ENCODE results near the gene SLC35B2.

SLC35B2 gene

DNA sequence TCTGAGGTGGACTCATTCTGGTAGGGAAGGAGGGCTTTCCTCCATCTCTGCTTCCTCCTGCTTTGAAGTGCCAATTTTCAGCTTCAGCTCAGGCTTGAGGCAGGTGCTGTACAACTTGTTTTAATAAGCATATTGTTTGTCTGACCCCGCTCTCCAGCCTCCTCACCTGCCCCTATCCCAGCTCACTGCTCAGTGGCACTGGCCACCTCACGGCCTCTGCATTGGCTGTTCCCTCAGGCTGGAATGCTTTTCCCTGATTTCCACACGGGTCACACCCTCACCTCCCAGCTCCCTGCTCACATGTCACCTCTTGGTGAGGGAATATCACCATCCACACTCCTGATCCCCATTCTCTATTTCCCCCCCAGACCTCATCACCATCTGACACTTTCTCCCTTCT, 41.5 kb upstream of the SLC35B2 start:
- TF ChIP-seq, protein P1, sequence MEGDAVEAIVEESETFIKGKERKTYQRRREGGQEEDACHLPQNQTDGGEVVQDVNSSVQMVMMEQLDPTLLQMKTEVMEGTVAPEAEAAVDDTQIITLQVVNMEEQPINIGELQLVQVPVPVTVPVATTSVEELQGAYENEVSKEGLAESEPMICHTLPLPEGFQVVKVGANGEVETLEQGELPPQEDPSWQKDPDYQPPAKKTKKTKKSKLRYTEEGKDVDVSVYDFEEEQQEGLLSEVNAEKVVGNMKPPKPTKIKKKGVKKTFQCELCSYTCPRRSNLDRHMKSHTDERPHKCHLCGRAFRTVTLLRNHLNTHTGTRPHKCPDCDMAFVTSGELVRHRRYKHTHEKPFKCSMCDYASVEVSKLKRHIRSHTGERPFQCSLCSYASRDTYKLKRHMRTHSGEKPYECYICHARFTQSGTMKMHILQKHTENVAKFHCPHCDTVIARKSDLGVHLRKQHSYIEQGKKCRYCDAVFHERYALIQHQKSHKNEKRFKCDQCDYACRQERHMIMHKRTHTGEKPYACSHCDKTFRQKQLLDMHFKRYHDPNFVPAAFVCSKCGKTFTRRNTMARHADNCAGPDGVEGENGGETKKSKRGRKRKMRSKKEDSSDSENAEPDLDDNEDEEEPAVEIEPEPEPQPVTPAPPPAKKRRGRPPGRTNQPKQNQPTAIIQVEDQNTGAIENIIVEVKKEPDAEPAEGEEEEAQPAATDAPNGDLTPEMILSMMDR (IDR thresholded peaks at IDR 0.05) = no peak
- H3K9me3 ChIP-seq (ENCODE audit: control insufficient read depth, low read length) = no peaks in the 10 kb centered on the region

GRCh38 chr6:44298055-44298803, 40.9 kb upstream of the SLC35B2 start:
- Histone ChIP-seq H3K79me2 (no peaks in the 10 kb centered on the region), H3K4me3 (ENCODE audit: low read depth, low read length) (peak overlapping the region; percentile 48), H3K27me3 (ENCODE audit: control insufficient read depth, insufficient read depth, low read length) (no peaks in the 10 kb centered on the region), H3K36me3 (ENCODE audit: control insufficient read depth, insufficient read depth, low read length) (no peaks in the 10 kb centered on the region), H3K4me1 (no peaks in the 10 kb centered on the region), H2AFZ (peak overlapping the region; percentile 83), H3K9me3 (ENCODE audit: control insufficient read depth, low read length) (no peaks in the 10 kb centered on the region), H3K9ac (no peak overlapping the region), H3K27ac (no peak overlapping the region), H3K4me2 (ENCODE audit: low read length) (peak overlapping the region; percentile 64)
- TF ChIP-seq, protein P1 (IDR thresholded peaks at IDR 0.05) = no peak

More for the DNA sequence above, 41.5 kb upstream of the SLC35B2 start:
- Histone ChIP-seq H3K36me3 (ENCODE audit: control insufficient read depth, insufficient read depth, low read length) (no peaks in the 10 kb centered on the region), H2AFZ (no peak overlapping the region), H3K27ac (no peak overlapping the region), H3K9ac (no peak overlapping the region), H3K4me3 (ENCODE audit: low read depth, low read length) (no peak overlapping the region), H3K27me3 (ENCODE audit: control insufficient read depth, insufficient read depth, low read length) (no peaks in the 10 kb centered on the region), H3K4me1 (no peaks in the 10 kb centered on the region), H3K79me2 (no peaks in the 10 kb centered on the region), H3K4me2 (ENCODE audit: low read length) (no peak overlapping the region)

DNA sequence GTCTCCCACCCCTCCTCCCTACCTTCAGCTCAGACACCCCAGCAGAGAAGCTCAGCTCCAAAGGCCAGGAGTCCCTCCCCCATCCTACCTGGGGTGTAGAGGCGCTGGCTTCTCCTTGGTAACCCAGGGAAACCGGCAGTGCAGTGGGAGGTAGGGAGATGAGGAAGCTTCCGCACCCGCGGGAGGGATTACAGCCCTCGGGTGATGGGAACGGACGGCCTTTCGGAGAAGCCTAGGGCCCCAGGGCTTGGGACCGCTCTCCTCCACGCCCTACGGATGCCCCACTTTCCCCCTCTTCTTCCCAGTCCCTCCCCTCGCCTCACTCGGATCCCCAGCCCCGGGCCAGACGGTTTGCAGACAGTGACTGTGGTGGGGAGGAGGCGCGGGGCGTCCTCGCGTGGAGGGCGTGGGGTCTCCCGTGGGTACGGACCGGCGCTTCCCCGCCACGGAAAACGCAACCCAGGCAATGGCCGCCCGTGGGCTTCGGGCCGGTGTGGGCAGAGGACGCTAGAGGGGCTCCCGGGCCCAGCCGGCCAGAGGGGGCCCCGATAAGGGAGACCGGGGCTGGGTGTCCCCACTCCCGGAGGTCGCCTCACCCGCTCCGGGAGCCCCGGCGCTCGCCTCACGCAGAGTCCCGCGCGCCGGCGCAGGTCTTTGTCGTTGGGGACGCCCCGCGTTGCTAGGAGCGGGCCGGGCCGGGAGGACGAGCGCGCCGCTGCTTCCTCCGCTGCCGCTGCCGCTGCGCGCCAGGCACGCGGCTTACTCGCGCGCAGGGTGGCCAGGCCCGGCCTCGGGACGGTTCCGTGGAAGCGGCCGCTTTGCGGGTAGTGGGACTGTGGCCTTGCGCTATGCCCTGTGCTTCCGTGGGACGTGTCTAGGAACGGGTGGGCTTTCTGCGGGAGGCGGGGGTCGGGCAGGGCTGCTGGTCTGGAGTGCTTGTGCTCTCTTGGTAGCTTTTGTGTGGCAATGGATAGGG, 40.0 kb upstream of the SLC35B2 start:
- no peak overlapping the region for H3K27ac ChIP-seq

DNA sequence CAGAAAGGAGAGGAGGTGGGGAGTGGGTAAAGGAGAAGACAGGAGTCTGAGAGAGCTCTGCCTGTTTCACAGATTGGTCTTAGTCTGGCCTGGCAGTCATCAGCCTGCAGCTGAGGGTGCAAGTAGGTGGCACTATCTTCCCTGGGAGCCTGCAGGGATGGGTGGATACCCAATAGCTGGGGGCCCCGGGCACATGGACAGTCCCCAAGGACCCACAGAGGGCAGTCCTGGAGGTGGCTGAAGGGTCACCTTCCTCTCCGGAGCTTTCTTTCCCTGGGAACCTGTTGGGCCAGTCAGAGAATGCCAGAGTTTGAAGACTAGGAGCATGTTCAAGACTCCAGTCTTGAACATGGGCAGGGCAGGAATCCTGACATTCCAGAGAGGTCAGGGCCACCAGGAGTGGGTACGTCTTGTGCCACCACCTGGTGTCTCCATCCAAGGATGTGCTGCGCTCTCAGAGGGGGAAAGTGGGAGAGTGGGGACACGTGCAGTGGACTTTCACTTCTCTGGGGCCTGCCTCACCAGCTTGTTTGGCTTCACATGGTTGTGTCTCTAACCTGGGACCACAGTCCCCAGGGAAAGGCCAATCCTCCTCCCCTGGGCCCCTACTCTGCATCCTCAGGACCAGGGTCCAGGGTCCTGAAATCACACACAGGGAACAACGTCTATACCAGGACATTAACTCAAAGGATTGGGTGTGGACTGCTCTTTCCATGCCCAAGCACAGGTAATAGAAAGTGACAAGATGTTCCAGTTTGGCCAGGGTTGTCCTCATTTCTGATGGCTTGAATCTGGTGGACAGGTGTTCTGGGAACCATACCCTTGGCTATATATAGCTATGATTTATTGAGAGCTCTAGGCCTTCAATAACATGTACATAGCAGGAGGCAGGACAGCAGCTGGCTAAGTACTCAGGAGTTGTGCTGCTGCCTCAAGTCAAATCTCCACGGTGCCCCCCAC, 37.8 kb upstream of the SLC35B2 start:
- Histone ChIP-seq H3K27me3 (ENCODE audit: control insufficient read depth, insufficient read depth, low read length) (no peaks in the 10 kb centered on the region), H3K79me2 (no peaks in the 10 kb centered on the region), H3K9me3 (ENCODE audit: control insufficient read depth, low read length) (no peaks in the 10 kb centered on the region), H3K27ac (no peak overlapping the region), H3K4me1 (no peaks in the 10 kb centered on the region), H3K4me3 (ENCODE audit: low read depth, low read length) (no peak overlapping the region), H3K4me2 (ENCODE audit: low read length) (no peak overlapping the region), H3K36me3 (ENCODE audit: control insufficient read depth, insufficient read depth, low read length) (no peaks in the 10 kb centered on the region), H3K9ac (no peak overlapping the region), H2AFZ (no peak overlapping the region)
- TF ChIP-seq, protein P1 (IDR thresholded peaks at IDR 0.05) = no peak

More for the DNA sequence above, 40.0 kb upstream of the SLC35B2 start:
- H3K4me1 ChIP-seq = no peaks in the 10 kb centered on the region
- peak overlapping the region; percentile 64 for H3K4me2 ChIP-seq (ENCODE audit: low read length)
- H3K4me3 ChIP-seq (ENCODE audit: low read depth, low read length) = peak overlapping the region; percentile 48
- H3K36me3 ChIP-seq (ENCODE audit: control insufficient read depth, insufficient read depth, low read length) = no peaks in the 10 kb centered on the region
- no peaks in the 10 kb centered on the region for H3K9me3 ChIP-seq (ENCODE audit: control insufficient read depth, low read length)
- no peaks in the 10 kb centered on the region for H3K27me3 ChIP-seq (ENCODE audit: control insufficient read depth, insufficient read depth, low read length)
- peak overlapping the region; percentile 83 for H2AFZ ChIP-seq
- no peak overlapping the region for H3K9ac ChIP-seq
- TF ChIP-seq, protein P1 (IDR thresholded peaks at IDR 0.05) = no peak
- H3K79me2 ChIP-seq = no peaks in the 10 kb centered on the region

Measured in parathyroid adenoma (tissue), 2 donors.